HG03280 (cell line): ENCODE data around the gene ZNF536.
"Not testable (repeated sequence)": the region's sequence is repeated elsewhere in the genome, so short reads cannot be mapped to it uniquely, and the experiment has no call there.

ENCODE experiments used
- ATAC-seq: cut with Tn5 transposase; IDR thresholded peaks from one replicate; pipeline ENCODE4 v1.9.1; 2021; ENCODE audit warnings: mild to moderate bottlenecking, moderate library complexity; ENCODE audit not compliant: unreplicated experiment

ZNF536 gene

DNA sequence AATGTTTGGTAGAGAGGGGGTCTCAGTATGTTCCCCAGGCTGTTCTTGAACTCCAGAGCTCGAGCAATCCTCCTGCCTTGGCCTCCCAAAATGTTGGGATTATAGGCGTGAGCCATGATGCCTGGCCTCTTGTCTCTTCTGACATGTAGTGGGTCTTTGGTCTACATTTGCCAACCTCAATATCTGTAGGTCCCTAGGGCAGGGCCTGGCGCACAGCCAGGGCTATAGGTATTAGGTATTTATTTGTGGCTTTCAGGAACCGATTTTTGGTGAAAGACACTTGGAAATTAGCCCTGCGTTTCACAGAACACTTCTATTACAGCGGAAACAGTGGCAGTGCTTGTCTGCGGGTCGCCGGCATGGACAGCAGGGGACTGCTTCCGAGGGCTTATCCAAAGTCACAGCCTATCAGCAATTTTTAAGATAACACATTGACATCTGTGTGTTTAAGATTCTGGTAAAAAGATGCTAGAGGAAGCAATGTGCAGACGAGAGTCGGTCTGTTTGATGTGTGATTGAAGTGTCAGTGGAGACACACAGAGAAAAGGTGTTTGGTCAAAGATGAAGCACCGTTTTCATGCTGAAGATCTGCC is 14.5 kb downstream of the ZNF536 start:
- ATAC-seq: no peak

- no peak for ATAC-seq
Measured at GRCh38 chr19:30387311-30388115, 15.3 kb downstream of the ZNF536 start.

DNA sequence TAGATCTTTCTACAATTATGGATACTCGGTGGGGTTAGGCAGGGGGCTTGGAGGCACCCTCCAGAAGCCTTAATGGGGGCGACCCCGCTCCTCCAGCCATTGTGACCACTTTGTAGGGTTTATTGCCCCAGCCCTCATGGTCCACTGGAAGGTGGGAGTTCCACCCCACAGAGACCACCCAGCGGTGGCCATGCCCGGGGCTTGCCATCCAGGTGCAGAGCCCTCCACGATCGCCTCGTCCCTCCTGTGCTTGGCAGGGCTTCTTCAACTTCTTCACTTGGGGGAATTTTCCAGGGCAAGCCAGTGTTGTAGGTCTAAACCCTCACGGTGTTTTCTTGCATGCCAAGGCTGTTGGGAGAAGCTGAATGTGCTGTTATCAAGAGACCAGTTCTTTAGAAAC is 16.1 kb downstream of the ZNF536 start:
- ATAC-seq: no peak

DNA sequence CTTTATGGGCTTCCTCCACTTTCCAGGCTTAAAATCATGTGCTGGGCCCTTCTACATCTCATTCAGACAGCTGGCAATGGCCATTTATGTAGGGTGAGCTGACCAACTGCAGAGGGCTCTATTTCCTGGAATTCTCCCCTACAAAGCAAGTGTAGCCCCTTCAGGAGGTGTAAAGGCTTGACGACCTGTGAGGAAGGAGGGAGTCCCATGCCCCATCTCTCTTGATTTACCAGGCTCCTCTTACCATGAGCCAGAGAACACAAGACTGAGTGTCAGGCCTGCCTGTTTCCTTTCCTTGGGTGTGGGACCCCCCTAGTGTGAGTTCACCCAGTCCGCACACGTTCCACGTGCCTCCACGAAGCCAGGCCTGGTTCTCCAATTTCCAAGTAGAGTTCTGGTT is 16.6 kb downstream of the ZNF536 start:
- no peak for ATAC-seq

DNA sequence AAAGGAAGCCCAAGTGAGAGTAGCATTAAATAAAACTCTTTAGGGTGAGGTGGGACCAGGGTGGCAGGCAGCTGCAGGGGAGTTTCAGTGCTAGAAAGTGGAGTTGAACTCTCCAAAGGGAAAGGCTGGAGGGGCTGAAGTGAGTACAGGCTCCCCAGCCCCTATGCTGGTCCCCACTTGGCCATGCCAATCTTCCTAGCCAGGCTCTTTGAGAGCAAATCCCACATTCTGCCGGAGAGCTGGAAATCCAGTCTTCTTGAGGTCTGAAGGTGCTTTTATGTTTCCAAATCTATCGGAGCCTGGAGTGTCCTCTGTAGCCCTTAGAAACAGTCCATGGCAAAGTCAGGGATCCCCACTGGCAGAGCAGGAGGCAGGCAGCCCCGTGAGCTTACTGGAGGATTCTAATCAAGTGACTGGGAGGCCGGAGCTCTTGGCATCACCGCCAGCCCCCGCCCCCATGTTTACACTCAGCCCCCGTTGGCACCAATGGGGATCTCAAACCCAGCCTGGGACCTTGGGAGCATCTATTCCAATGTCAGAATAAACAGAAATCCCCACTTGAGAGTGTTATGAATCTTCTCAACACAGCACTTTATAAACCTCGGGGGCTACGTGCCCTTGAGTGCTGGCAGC is 18.3 kb downstream of the ZNF536 start:
- no peak for ATAC-seq

GRCh38 chr19:30391052-30391451 is 18.9 kb downstream of the ZNF536 start:
- ATAC-seq: no peak

DNA sequence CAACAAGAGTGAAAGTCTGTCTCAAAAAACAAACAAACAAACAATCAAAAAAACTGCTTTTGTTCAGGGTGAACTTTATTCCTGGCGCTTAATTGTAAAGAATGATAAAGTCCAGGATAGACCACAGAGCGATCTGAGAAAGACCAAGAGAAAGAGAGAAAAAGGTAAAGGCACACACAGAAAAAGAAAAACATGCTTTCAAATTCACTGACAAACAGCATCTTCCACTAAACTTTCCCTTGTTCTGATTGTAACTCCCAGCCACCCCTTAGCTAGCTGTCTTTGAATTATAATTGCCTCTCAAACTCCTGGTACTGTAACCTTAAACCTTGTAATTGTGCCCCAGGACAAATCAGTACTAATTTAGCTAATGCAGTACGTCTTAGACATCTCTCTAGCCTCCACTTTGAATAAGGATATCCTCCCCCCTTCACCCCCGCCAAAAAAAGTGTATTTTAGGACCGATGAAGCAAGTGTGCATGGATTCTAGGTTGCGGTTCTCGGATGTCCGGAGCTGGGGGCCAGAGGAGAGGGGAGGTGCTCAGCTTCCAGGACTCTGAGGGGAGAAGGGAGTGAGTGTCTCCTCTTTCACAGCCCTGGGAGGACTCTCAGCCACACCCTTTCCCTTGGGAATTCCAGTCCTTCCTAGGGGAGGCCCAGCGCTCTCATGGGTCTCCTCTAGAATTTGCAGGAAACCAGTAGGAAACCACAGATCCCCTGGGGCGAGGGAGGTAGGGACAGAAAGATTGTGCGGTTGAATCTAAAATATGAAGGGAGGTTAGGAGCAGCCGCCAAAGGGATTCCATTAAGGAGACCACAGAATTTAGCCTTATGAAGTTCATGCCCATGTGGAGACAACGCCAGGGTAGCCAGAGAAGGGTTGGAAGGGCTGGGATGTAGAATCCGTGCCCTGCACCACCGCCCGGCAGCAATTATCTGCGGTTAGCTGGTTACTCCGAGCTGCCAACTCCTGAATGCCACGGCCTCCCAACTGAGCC is 19.7 kb downstream of the ZNF536 start:
- ATAC-seq: no peak

DNA sequence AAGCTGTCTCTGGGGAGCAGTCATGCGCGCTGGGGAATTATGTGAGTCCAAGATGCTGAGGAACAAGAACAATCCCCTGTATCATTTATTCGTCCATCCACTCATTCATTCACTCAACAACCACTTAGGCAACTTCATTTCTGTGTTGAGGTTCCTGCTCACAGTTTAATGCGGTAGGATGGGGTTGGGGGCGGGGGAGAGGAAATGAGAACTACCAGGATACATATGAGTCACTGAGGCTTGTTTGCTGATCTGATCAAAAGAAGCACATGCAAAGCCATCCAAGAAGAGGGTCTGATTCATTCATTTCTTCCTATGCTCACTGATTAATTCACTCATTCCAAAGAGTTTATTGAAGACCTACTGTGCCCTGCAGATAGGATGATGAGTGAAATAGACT is 20.9 kb downstream of the ZNF536 start:
- ATAC-seq: no peak

- ATAC-seq: no peak
Measured at GRCh38 chr19:30393729-30394480, 21.7 kb downstream of the ZNF536 start.

GRCh38 chr19:30394481-30395151 is 22.4 kb downstream of the ZNF536 start:
- ATAC-seq: no peak

- no peak for ATAC-seq
Measured at GRCh38 chr19:30395283-30395682, 23.1 kb downstream of the ZNF536 start.

GRCh38 chr19:30398539-30398938 is 26.4 kb downstream of the ZNF536 start:
- not testable (repeated sequence) for ATAC-seq

DNA sequence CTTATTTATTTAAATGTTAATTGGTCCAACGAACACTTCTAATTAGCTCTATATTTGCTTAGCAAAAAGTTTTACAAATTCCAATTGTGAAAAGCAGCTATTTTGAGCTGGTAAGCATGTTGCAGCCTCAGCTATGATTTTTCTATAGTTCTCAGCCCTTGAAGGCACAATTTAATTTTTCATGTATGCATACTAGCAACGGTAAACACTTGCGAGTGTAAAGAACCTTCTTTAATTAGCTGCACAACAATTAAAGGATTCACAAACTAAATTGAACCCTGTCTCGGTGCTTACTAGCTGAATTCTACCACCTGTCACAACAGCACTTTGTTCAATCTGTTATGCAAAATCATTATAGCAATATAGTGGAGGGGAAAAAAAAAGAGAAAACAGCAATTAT is 29.8 kb downstream of the ZNF536 start:
- ATAC-seq: no peak

DNA sequence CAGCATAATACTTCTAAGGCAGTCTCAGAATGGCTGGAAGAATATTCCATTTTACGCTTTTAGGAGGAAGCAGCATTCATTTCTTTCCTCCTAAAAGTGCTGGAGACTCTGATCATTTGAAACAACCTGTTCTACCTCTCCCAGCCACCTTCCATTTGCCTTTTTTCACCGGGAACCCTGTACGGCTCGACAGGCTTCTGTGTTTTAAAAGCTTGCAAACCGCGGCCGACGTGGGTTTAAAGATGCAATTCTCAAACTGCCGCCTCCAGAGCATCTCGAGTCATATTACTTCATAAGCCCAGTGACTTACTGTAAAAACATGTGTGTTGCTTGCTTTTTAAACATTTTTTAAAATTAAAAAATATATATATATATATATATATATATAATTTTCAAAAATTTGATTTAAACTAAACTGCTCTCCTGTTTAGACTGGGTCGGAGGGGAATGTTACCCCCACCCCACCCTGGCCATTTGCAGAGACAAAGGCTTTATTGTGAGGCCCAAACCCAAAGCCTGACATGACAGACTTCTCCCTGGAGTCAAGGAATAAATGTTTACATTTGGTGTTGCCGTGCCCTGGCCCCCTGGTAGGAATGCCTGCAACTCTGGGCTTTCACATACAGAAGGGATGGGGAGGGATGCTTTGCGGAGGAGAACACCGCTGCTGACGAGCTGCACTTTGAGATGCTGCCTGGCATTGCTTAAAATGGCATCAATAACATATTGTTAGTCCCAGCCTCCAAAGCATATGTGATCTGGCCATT is 30.4 kb downstream of the ZNF536 start:
- ATAC-seq: no peak

- no peak for ATAC-seq
Measured at GRCh38 chr19:30403203-30403985, 31.2 kb downstream of the ZNF536 start.

DNA sequence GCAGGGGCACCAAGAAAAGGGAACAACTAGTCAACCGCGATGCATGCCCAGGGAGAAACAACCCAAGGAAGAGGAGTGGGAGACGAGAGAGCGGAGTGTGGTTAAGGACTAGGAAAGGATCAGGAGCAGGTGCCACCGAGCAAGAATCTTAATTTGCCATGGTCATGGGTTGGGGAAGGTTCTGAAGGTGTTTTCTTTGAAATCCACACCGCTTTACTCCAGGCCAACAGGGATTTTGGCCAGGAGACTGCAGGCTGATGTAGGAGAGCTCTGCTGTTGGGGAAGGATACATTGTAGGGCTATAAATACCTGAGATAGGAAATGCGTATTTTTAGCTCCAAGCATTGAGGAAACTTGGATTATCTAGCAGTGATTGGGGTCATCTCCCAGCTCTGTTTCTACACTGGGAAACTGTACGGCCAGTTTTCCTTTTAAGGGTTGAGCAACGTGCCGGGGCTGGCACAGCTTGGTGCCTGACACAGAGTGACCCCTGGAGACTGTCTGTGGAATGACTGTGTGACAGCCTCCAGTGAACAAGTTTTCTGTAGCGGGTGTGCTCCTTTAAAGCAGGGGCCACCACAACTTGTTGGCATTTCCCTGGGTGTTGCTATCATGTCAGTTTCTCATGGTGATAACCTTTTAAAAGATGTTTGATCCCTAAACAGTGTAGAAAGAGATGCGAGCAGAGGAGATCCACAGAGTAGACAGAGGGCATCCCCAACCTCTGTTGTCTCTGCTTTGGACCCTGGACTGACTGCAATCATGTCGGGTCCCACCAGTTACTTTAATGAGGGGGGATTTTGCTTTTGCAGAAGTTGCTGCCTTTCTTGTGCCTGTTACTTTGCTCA is 34.3 kb downstream of the ZNF536 start:
- ATAC-seq: no peak

- ATAC-seq: no peak
Measured at GRCh38 chr19:30407068-30407709, 35.0 kb downstream of the ZNF536 start.
